H9 (cell line): ENCODE results near the gene GABPB2. TPM values are rescaled to one million over a fixed set of nuclear protein-coding genes. Genes with fewer than 3 reads are reported as not detected.

Experiments used
- DNase-seq: peaks from one replicate; pipeline ENCODE4 v3.0.0-alpha.2; 2017
- H2AFZ ChIP-seq: one replicate; pipeline ENCODE4 v1.6.1; 2013; ENCODE audit warnings: mild to moderate bottlenecking, low read length, control low read depth, moderate library complexity
- H2AK5ac ChIP-seq: 2 replicates; pipeline ENCODE4 v1.6.1; 2013; ENCODE audit warnings: low read length, control low read depth, mixed read lengths; ENCODE audit not compliant: insufficient read length
- H2BK120ac ChIP-seq: one replicate; pipeline ENCODE4 v1.6.1; 2013; ENCODE audit warnings: low read depth, mild to moderate bottlenecking, low read length, control low read depth, inconsistent platforms; ENCODE audit not compliant: poor library complexity, severe bottlenecking
- H2BK12ac ChIP-seq: 2 replicates; pipeline ENCODE4 v1.6.1; 2013; ENCODE audit warnings: low read length, control low read depth, mixed read lengths, low read depth; ENCODE audit not compliant: insufficient read length
- H2BK15ac ChIP-seq: 2 replicates; pipeline ENCODE4 v1.6.1; 2013; ENCODE audit warnings: low read depth, low read length, control low read depth
- H2BK20ac ChIP-seq: one replicate; pipeline ENCODE4 v1.6.1; 2013; ENCODE audit warnings: low read depth, mild to moderate bottlenecking, low read length, control low read depth, inconsistent platforms; ENCODE audit not compliant: poor library complexity, severe bottlenecking
- H2BK5ac ChIP-seq: 2 replicates; pipeline ENCODE4 v1.6.1; 2013; ENCODE audit warnings: low read length, control low read depth, mixed read lengths; ENCODE audit not compliant: insufficient read length
- H3K14ac ChIP-seq: 2 replicates; pipeline ENCODE4 v1.6.1; 2013; ENCODE audit warnings: low read length, control low read depth; ENCODE audit not compliant: insufficient read depth
- H3K18ac ChIP-seq: 2 replicates; pipeline ENCODE4 v1.6.1; 2013; ENCODE audit warnings: low read depth, mild to moderate bottlenecking, mixed read lengths, low read length, control low read depth; ENCODE audit not compliant: insufficient read length
- H3K23ac ChIP-seq: 2 replicates; pipeline ENCODE4 v1.6.1; 2013; ENCODE audit warnings: low read length, control low read depth, mixed read lengths, low read depth; ENCODE audit not compliant: insufficient read length
- H3K23me2 ChIP-seq: 2 replicates; pipeline ENCODE4 v1.6.1; 2013; ENCODE audit warnings: low read depth, mild to moderate bottlenecking, mixed read lengths, low read length, control low read depth; ENCODE audit not compliant: insufficient read length, poor library complexity, severe bottlenecking
- H3K27ac ChIP-seq: 2 replicates; pipeline ENCODE4 v1.5.1; 2013; ENCODE audit warnings: low read length, control low read depth, mixed read lengths, low read depth; ENCODE audit not compliant: insufficient read length
- H3K27me3 ChIP-seq: 2 replicates; pipeline ENCODE4 v1.6.1; 2013; ENCODE audit warnings: low read length, control low read depth, inconsistent platforms; ENCODE audit not compliant: insufficient read depth
- H3K4ac ChIP-seq: 2 replicates; pipeline ENCODE4 v1.6.1; 2013; ENCODE audit warnings: low read depth, mild to moderate bottlenecking, control low read depth, inconsistent platforms, low read length, moderate library complexity
- H3K4me1 ChIP-seq: 2 replicates; pipeline ENCODE4 v1.6.1; 2013; ENCODE audit warnings: low read length, control low read depth, inconsistent platforms; ENCODE audit not compliant: insufficient read depth
- H3K4me2 ChIP-seq: 2 replicates; pipeline ENCODE4 v1.6.1; 2013; ENCODE audit warnings: low read length, control low read depth, mixed read lengths; ENCODE audit not compliant: insufficient read length, insufficient read depth
- H3K56ac ChIP-seq: 2 replicates; pipeline ENCODE4 v1.6.1; 2013; ENCODE audit warnings: low read depth, mild to moderate bottlenecking, mixed read lengths, low read length, control low read depth; ENCODE audit not compliant: insufficient read length
- H3K79me1 ChIP-seq: 2 replicates; pipeline ENCODE4 v1.6.1; 2013; ENCODE audit warnings: low read depth, mild to moderate bottlenecking, moderate library complexity, low read length, control low read depth, inconsistent platforms; ENCODE audit not compliant: insufficient read depth, poor library complexity, severe bottlenecking
- H3K79me2 ChIP-seq: 2 replicates; pipeline ENCODE4 v1.6.1; 2013; ENCODE audit warnings: low read length, control low read depth, inconsistent platforms; ENCODE audit not compliant: insufficient read depth
- H3K9ac ChIP-seq: 2 replicates; pipeline ENCODE4 v1.6.1; 2013; ENCODE audit warnings: low read length, control low read depth, mixed read lengths; ENCODE audit not compliant: insufficient read length; ENCODE audit errors: extremely low read depth
- H3K9me3 ChIP-seq: one replicate; pipeline ENCODE4 v1.6.1; 2013; ENCODE audit warnings: low read depth, low read length, inconsistent platforms; ENCODE audit not compliant: control insufficient read depth
- H3T11ph ChIP-seq: one replicate; pipeline ENCODE4 v1.6.1; 2013; ENCODE audit warnings: mild to moderate bottlenecking, low read length, control low read depth, inconsistent platforms
- H4K20me1 ChIP-seq: one replicate; pipeline ENCODE4 v1.6.1; 2013; ENCODE audit not compliant: control insufficient read depth, insufficient read length, insufficient read depth
- H4K5ac ChIP-seq: 2 replicates; pipeline ENCODE4 v1.6.1; 2013; ENCODE audit warnings: low read depth, mild to moderate bottlenecking, mixed read lengths, low read length, control low read depth; ENCODE audit not compliant: insufficient read length
- H4K8ac ChIP-seq: replicated peaks from 2 replicates; pipeline ENCODE4 v1.6.1; 2013; ENCODE audit warnings: low read length, control low read depth, mixed read lengths, low read depth; ENCODE audit not compliant: insufficient read length
- H4K91ac ChIP-seq: 2 replicates; pipeline ENCODE4 v1.6.1; 2013; ENCODE audit warnings: low read depth, mild to moderate bottlenecking, moderate library complexity, mixed read lengths, low read length, control low read depth; ENCODE audit not compliant: insufficient read length
- H3K27ac Mint-ChIP-seq, 3 experiments: 2 replicates in 2 of 3; 3 replicates in 1 of 3; pipeline ENCODE4 v1.8.0; 2020 to 2021; ENCODE audit warnings: mixed read lengths in 3 of 3, mild to moderate bottlenecking in 1 of 3, moderate library complexity in 1 of 3
- H3K27me3 Mint-ChIP-seq: 2 replicates; pipeline ENCODE4 v1.8.0; 2021; ENCODE audit warnings: low read depth, mild to moderate bottlenecking, moderate library complexity, mixed read lengths
- H3K36me3 Mint-ChIP-seq, 3 experiments: 2 replicates in 2 of 3; 3 replicates in 1 of 3; pipeline ENCODE4 v1.8.0; 2020 to 2021; ENCODE audit warnings: low read depth in 3 of 3, mixed read lengths in 3 of 3; ENCODE audit not compliant: insufficient read depth in 1 of 3
- H3K4me1 Mint-ChIP-seq, 2 experiments: 2 replicates each; pipeline ENCODE4 v1.8.0; 2020; ENCODE audit warnings: mixed read lengths in 2 of 2
- H3K4me3 Mint-ChIP-seq, 2 experiments: 2 replicates in 1 of 2; 3 replicates in 1 of 2; pipeline ENCODE4 v1.8.0; 2020 to 2021; ENCODE audit warnings: mild to moderate bottlenecking in 2 of 2, mixed read lengths in 2 of 2, moderate library complexity in 1 of 2
- H3K9me3 Mint-ChIP-seq, 2 experiments: 2 replicates in 1 of 2; 3 replicates in 1 of 2; pipeline ENCODE4 v1.8.0; 2020; ENCODE audit warnings: mild to moderate bottlenecking in 2 of 2, mixed read lengths in 2 of 2, moderate library complexity in 1 of 2
- CTCF ChIP-seq: fragments of 200-600 bp; sonication (generic); conservative IDR thresholded peaks from 3 replicates; pipeline ENCODE4 v1.8.0; 2021; ENCODE audit warnings: antibody characterized with exemption, mild to moderate bottlenecking
- WGBS: extraction: QIAGEN DNeasy Blood & Tissue Kit; methylation state at CpG from one replicate; pipeline ENCODE4 v1.1.7; 2013; ENCODE audit warnings: missing lambda C conversion rate, low lambda C conversion rate, mixed read lengths; ENCODE audit not compliant: insufficient read length; ENCODE audit errors: extremely low coverage; 5-methylcytosine and 5-hydroxymethylcytosine counted together
- total RNA-seq: library from RNA; stranded (reverse); gene quantifications from 2 replicates; pipeline ENCODE4 v1.2.1, GENCODE V29; 2021

Gene GABPB2
- total RNA-seq, 1 experiment from 2014 or later = 4.1 TPM

- no peak overlapping the region for H3K56ac ChIP-seq
- peaks cover 15 to 43% (median 36%) of the 10 kb centered on the region in 3 experiments for H3K36me3 Mint-ChIP-seq
- no peak overlapping the region for H3K9ac ChIP-seq
- H3K27me3 ChIP-seq = no peaks in the 10 kb centered on the region; the same call in 1 of the 2 replicates
- peaks cover 14 to 19% of the 10 kb centered on the region in 2 experiments for H3K4me1 Mint-ChIP-seq
- H3K27ac Mint-ChIP-seq = no peak overlapping the region; a peak in 1 of 7 replicates
- H2BK15ac ChIP-seq = no peak overlapping the region
- no peak for DNase-seq
- peaks cover 15% of the 10 kb centered on the region for H3K23me2 ChIP-seq
- H2BK5ac ChIP-seq = no peak overlapping the region
- no peak overlapping the region for H2AFZ ChIP-seq
- no peaks in the 10 kb centered on the region for H3K79me1 ChIP-seq
- H3K18ac ChIP-seq = no peak overlapping the region
- H3K4me1 ChIP-seq = no peaks in the 10 kb centered on the region
- no peak overlapping the region for H2AK5ac ChIP-seq
- no peak overlapping the region for H2BK12ac ChIP-seq
- no peak overlapping the region for H2BK120ac ChIP-seq
- H3K23ac ChIP-seq = no peak overlapping the region
- no peaks in the 10 kb centered on the region for H3K9me3 Mint-ChIP-seq
- no peak overlapping the region for H3T11ph ChIP-seq
- H3K4me2 ChIP-seq = no peak overlapping the region
- no peaks in the 10 kb centered on the region for H3K9me3 ChIP-seq
- H3K27me3 Mint-ChIP-seq = peaks cover 12% of the 10 kb centered on the region
- no peaks in the 10 kb centered on the region for H4K20me1 ChIP-seq
- H2BK20ac ChIP-seq = no peak overlapping the region
- no peak overlapping the region for H4K91ac ChIP-seq
- no peak overlapping the region for H4K8ac ChIP-seq
- H3K27ac ChIP-seq = no peak overlapping the region
- H4K5ac ChIP-seq = no peak overlapping the region
- no peak overlapping the region; a peak in 1 of 5 replicates for H3K4me3 Mint-ChIP-seq
- WGBS = no CpG with 5 or more reads among the region's 3 CpGs
- no peaks in the 10 kb centered on the region for H3K79me2 ChIP-seq
- no peak for TF ChIP-seq CTCF
- no peak overlapping the region for H3K14ac ChIP-seq
- H3K4ac ChIP-seq = no peak overlapping the region
Observed at GRCh38 chr1:151134396-151134795, 63.8 kb downstream of the GABPB2 start.
